LHCN-M2 (cell line): Measurements from ENCODE around the gene EXD1. TPM values are rescaled to one million over a fixed set of nuclear protein-coding genes. Genes with fewer than 3 reads are reported as not detected.
"Not testable (repeated sequence)": the region's sequence is repeated elsewhere in the genome, so short reads cannot be mapped to it uniquely, and the experiment has no call there.

Experiments used
- DNase-seq: peaks from one replicate; pipeline ENCODE4 v3.0.0-alpha.2; 2012; ENCODE audit warnings: low read depth
- total RNA-seq: library from RNA; depleted of rRNA; stranded (reverse); fragments of >200 nt; gene quantifications from 2 replicates; pipeline ENCODE4 v1.2.3, GENCODE V29; 2014; rRNA removed

EXD1 gene
- total RNA-seq, 1 experiment from 2014 or later = not detected

GRCh38 chr15:41148065-41148464 lies 82.5 kb downstream of the EXD1 start:
- DNase-seq = no peak

DNA sequence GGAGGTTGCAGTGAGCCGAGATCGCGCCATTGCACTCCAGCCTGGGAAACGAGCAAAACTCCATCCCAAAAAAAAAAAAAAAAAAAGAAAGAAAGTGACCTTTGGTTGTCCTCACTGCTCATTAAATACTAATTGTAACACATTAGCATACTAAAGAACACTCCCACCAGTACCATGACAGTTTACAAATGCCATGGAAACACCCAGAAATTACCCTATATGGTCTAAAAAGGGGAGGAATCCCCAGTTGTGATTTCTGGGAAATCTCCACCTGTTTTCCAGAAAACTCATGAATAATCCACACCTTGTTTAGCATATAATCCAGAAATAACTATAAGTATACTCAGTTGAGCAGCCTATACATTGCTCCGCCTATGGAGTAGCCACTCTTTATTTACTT lies 90.9 kb downstream of the EXD1 start:
- no peak for DNase-seq

DNA sequence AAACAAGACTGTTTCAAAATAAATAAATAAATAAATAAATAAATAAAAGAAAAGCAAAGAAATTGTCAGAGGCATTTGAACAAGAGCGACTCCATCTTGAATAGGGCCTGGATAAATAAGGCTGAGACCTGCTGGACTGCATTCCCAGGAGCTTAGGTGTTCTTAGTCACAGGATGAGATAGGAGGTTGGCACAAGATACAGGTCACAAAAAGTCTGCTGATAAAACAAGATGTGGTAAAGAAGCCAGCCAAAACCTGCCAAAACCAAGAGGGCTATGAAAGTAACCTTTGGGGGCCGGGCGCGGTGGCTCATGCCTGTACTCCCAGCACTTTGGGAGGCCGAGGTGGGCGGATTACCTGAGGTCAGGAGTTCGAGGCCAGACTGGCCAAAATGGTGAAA lies 91.4 kb downstream of the EXD1 start:
- not testable (repeated sequence) for DNase-seq

GRCh38 chr15:41135580-41135979 lies 95.0 kb downstream of the EXD1 start:
- DNase-seq = not testable (repeated sequence)

- no peak for DNase-seq
Observed at GRCh38 chr15:41133454-41133853, 97.1 kb downstream of the EXD1 start.

Other genes starting within 250 kb of the EXD1 start
- gene INO80, start 114.5 kb downstream of the EXD1 start, total RNA-seq = 16.7 and 17.1 TPM in 2 replicates
- gene CHP1, start 511 bp upstream of the EXD1 start, total RNA-seq = 67.2 and 85.6 TPM in 2 replicates
- gene OIP5, start 101.8 kb upstream of the EXD1 start, total RNA-seq = 17.3 and 19.5 TPM in 2 replicates
- 161 and 169 TPM in 2 replicates for gene NUSAP1, start 102.1 kb upstream of the EXD1 start, total RNA-seq
- 26.6 and 35.5 TPM in 2 replicates for gene NDUFAF1, start 171.7 kb upstream of the EXD1 start, total RNA-seq
- 23.8 and 34.6 TPM in 2 replicates for gene RTF1, start 186.3 kb upstream of the EXD1 start, total RNA-seq